H1 (cell line): ENCODE measurements around the gene RAB3GAP1. TPM values are rescaled to one million over a fixed set of nuclear protein-coding genes. Genes with fewer than 3 reads are reported as not detected.

Experiments
- CTCF ChIA-PET: fragments of 300-600 bp; sonication (Branson Sonifier 250); formaldehyde crosslinking; loops from one replicate; lab custom pipeline; 2021; ENCODE audit not compliant: partially characterized antibody; lab: Charles Lee
- POLR2A ChIA-PET: fragments of 300-600 bp; sonication (Branson Sonifier 250); formaldehyde crosslinking; loops from one replicate; lab custom pipeline; 2021; ENCODE audit warnings: inconsistent platforms; ENCODE audit not compliant: partially characterized antibody; lab: Charles Lee
- DNase-seq, 2 experiments: peaks; one replicate each; pipeline versions ENCODE4 v3.0.0 to v3.0.0-alpha.2; 2010 to 2022; ENCODE audit warnings: low spot score in 2 of 2, low read depth in 1 of 2, mixed read lengths in 1 of 2
- FAIRE-seq: peaks from 2 replicates; lab custom pipeline; 2011; peaks lifted over from hg19 to GRCh38; lab: Jason Lieb, UNC
- H2AFZ ChIP-seq: 2 replicates; pipeline ENCODE4 v1.8.1; 2012; ENCODE audit warnings: low read length, inconsistent platforms
- H2AK5ac ChIP-seq: 2 replicates; pipeline ENCODE4 v1.6.1; 2013; ENCODE audit warnings: low read depth, low read length
- H2BK120ac ChIP-seq: replicated peaks from 2 replicates; pipeline ENCODE3; 2013; ENCODE audit warnings: low read depth, low read length, inconsistent platforms
- H2BK12ac ChIP-seq: 2 replicates; pipeline ENCODE4 v1.6.1; 2013; ENCODE audit warnings: low read depth, low read length
- H2BK15ac ChIP-seq: 2 replicates; pipeline ENCODE4 v1.6.1; 2013; ENCODE audit warnings: low read length
- H2BK20ac ChIP-seq: 2 replicates; pipeline ENCODE4 v1.6.1; 2013; ENCODE audit warnings: low read length
- H2BK5ac ChIP-seq: 2 replicates; pipeline ENCODE4 v1.6.1; 2013; ENCODE audit warnings: low read depth, low read length
- H3K14ac ChIP-seq: 2 replicates; pipeline ENCODE4 v1.6.1; 2013; ENCODE audit warnings: inconsistent platforms; ENCODE audit not compliant: insufficient read length
- H3K18ac ChIP-seq: 2 replicates; pipeline ENCODE4 v1.6.1; 2013; ENCODE audit warnings: low read length; ENCODE audit errors: extremely low read depth
- H3K23ac ChIP-seq: 2 replicates; pipeline ENCODE4 v1.6.1; 2013; ENCODE audit warnings: inconsistent platforms; ENCODE audit not compliant: insufficient read length
- H3K23me2 ChIP-seq: 2 replicates; pipeline ENCODE4 v1.6.1; 2013; ENCODE audit warnings: low read depth, low read length
- H3K27ac ChIP-seq: 2 replicates; pipeline ENCODE4 v1.6.1; 2011; ENCODE audit warnings: low read depth, low read length, inconsistent platforms
- H3K27me3 ChIP-seq, 4 experiments: replicated peaks in 1 of 4; 1 replicate in 1 of 4; 2 replicates in 3 of 4; pipeline versions ENCODE4 v1.6.1 to v1.8.1; 2011 to 2013; ENCODE audit warnings: low read length in 3 of 4, mild to moderate bottlenecking in 3 of 4, inconsistent platforms in 2 of 4, mixed read lengths in 2 of 4, moderate library complexity in 1 of 4; ENCODE audit not compliant: control insufficient read depth in 3 of 4, insufficient read depth in 3 of 4; ENCODE audit errors: extremely low read depth in 1 of 4
- H3K36me3 ChIP-seq, 4 experiments: 2 replicates each; pipeline versions ENCODE4 v1.6.1 to v1.8.1; 2011 to 2013; ENCODE audit warnings: mild to moderate bottlenecking in 4 of 4, low read length in 3 of 4, moderate library complexity in 2 of 4, control low read depth in 1 of 4, inconsistent platforms in 1 of 4; ENCODE audit not compliant: insufficient read depth in 4 of 4, control insufficient read depth in 2 of 4
- H3K4ac ChIP-seq: replicated peaks from 2 replicates; pipeline ENCODE3; 2013; ENCODE audit warnings: low read length, low read depth, mixed read lengths, inconsistent platforms; ENCODE audit not compliant: insufficient read length
- H3K4me1 ChIP-seq, 4 experiments: replicated peaks in 1 of 4; 1 replicate in 1 of 4; 2 replicates in 3 of 4; pipeline versions ENCODE4 v1.6.1 to v1.8.1; 2011 to 2013; ENCODE audit warnings: low read length in 3 of 4, inconsistent platforms in 2 of 4, mixed read lengths in 1 of 4; ENCODE audit not compliant: insufficient read depth in 4 of 4, control insufficient read depth in 3 of 4
- H3K4me2 ChIP-seq, 2 experiments: 2 replicates each; pipeline versions ENCODE4 v1.6.1 to v1.8.1; 2011 to 2013; ENCODE audit warnings: low read depth in 2 of 2, low read length in 2 of 2, control low read depth in 1 of 2, inconsistent platforms in 1 of 2, mild to moderate bottlenecking in 1 of 2; ENCODE audit not compliant: insufficient read depth in 1 of 2
- H3K4me3 ChIP-seq, 4 experiments: fragments of 200-600, 300-600 bp in 1 of 4; sonication (generic), shearing (Covaris generic), sonication (Bioruptor Twin) in 1 of 4; 2 replicates each; pipeline versions ENCODE4 v1.5.1 to v1.8.1; 2011 to 2016; ENCODE audit warnings: low read length in 4 of 4, low read depth in 3 of 4, control low read depth in 2 of 4, inconsistent platforms in 2 of 4, mild to moderate bottlenecking in 2 of 4, mixed read lengths in 1 of 4, moderate library complexity in 1 of 4; ENCODE audit not compliant: insufficient read depth in 2 of 4; ENCODE audit errors: extremely low read depth in 1 of 4
- H3K56ac ChIP-seq: replicated peaks from 2 replicates; pipeline ENCODE3; 2013; ENCODE audit warnings: low read depth, mild to moderate bottlenecking, mixed read lengths, low read length, inconsistent platforms; ENCODE audit not compliant: insufficient read length
- H3K79me1 ChIP-seq: 2 replicates; pipeline ENCODE4 v1.6.1; 2013; ENCODE audit warnings: low read depth, low read length, control low read depth
- H3K79me2 ChIP-seq, 2 experiments: 2 replicates each; pipeline versions ENCODE4 v1.6.1 to v1.8.1; 2012 to 2013; ENCODE audit warnings: low read length in 2 of 2, mild to moderate bottlenecking in 2 of 2, inconsistent platforms in 1 of 2; ENCODE audit not compliant: insufficient read depth in 2 of 2, control insufficient read depth in 1 of 2
- H3K9ac ChIP-seq, 4 experiments: replicated peaks in 1 of 4; 1 replicate in 1 of 4; 2 replicates in 3 of 4; pipeline versions ENCODE4 v1.6.1 to v1.8.1; 2011 to 2013; ENCODE audit warnings: low read depth in 3 of 4, low read length in 3 of 4, control low read depth in 2 of 4, mild to moderate bottlenecking in 2 of 4, moderate library complexity in 2 of 4, inconsistent platforms in 1 of 4; ENCODE audit errors: extremely low read depth in 1 of 4
- H3K9me3 ChIP-seq, 2 experiments: 2 replicates each; pipeline versions ENCODE4 v1.6.1 to v1.8.1; 2012 to 2013; ENCODE audit warnings: mild to moderate bottlenecking in 2 of 2, moderate library complexity in 2 of 2, control low read depth in 1 of 2, inconsistent platforms in 1 of 2, low read depth in 1 of 2, low read length in 1 of 2, mixed read lengths in 1 of 2; ENCODE audit not compliant: insufficient read depth in 2 of 2
- H4K20me1 ChIP-seq, 2 experiments: replicated peaks in 1 of 2; 2 replicates each; pipeline versions ENCODE3 to v1.8.1; 2011 to 2013; ENCODE audit warnings: inconsistent platforms in 2 of 2, low read length in 2 of 2, mild to moderate bottlenecking in 1 of 2; ENCODE audit not compliant: insufficient read depth in 2 of 2, control insufficient read depth in 1 of 2
- H4K5ac ChIP-seq: 2 replicates; pipeline ENCODE4 v1.6.1; 2013; ENCODE audit warnings: low read length, low read depth, mixed read lengths, inconsistent platforms; ENCODE audit not compliant: insufficient read length
- H4K8ac ChIP-seq: 2 replicates; pipeline ENCODE4 v1.8.0; 2013; ENCODE audit warnings: mild to moderate bottlenecking, moderate library complexity, low read length, inconsistent platforms; ENCODE audit not compliant: insufficient read depth; ENCODE audit errors: extremely low read depth
- H4K91ac ChIP-seq: replicated peaks from 2 replicates; pipeline ENCODE3; 2013; ENCODE audit warnings: low read length, mixed read lengths, inconsistent platforms; ENCODE audit not compliant: insufficient read length
- CBX5 ChIP-seq: fragments of 300-800, 300-1000 bp; sonication (generic); IDR thresholded peaks from 2 replicates; pipeline ENCODE4 v1.7.1; 2016; ENCODE audit warnings: antibody characterized with exemption, low read length, low read depth
- EGR1 ChIP-seq: IDR thresholded peaks from 2 replicates; pipeline ENCODE4 v1.6.1; 2011; ENCODE audit warnings: low read depth, low read length, borderline replicate concordance
- EP300 ChIP-seq, 2 experiments: IDR thresholded peaks; 1 replicate in 1 of 2; 2 replicates in 1 of 2; pipeline ENCODE4 v1.6.1; 2011 to 2012; ENCODE audit warnings: low read depth in 2 of 2, low read length in 2 of 2, mild to moderate bottlenecking in 2 of 2, borderline replicate concordance in 1 of 2, inconsistent platforms in 1 of 2, moderate library complexity in 1 of 2
- JUN ChIP-seq: IDR thresholded peaks from 2 replicates; pipeline ENCODE4 v1.6.1; 2011; ENCODE audit warnings: low read depth, mild to moderate bottlenecking, improper control_type of control experiment, low read length
- POLR2A ChIP-seq, 2 experiments: IDR thresholded peaks; 1 replicate in 1 of 2; 2 replicates in 1 of 2; pipeline ENCODE4 v1.6.1; 2011; ENCODE audit warnings: low read depth in 2 of 2, low read length in 2 of 2, mild to moderate bottlenecking in 2 of 2; ENCODE audit errors: control extremely low read depth in 1 of 2
- RAD21 ChIP-seq, 2 experiments: IDR thresholded peaks in 1 of 2; conservative IDR thresholded peaks in 1 of 2; 2 replicates each; pipeline ENCODE4 v1.6.1; 2011; ENCODE audit warnings: low read depth in 2 of 2, low read length in 2 of 2, improper control_type of control experiment in 1 of 2, inconsistent platforms in 1 of 2, mild to moderate bottlenecking in 1 of 2, moderate library complexity in 1 of 2
- RBBP5 ChIP-seq: IDR thresholded peaks from 2 replicates; pipeline ENCODE4 v1.7.1; 2012; ENCODE audit warnings: low read depth, mild to moderate bottlenecking, inconsistent platforms, low read length, moderate library complexity, borderline replicate concordance
- RFX5 ChIP-seq: IDR thresholded peaks from 2 replicates; pipeline ENCODE4 v1.6.1; 2011; ENCODE audit warnings: low read depth, low read length, improper control_type of control experiment, borderline replicate concordance
- RXRA ChIP-seq: IDR thresholded peaks from 2 replicates; pipeline ENCODE4 v1.6.1; 2011; ENCODE audit warnings: low read depth, mild to moderate bottlenecking, low read length, moderate library complexity; ENCODE audit not compliant: insufficient read depth
- SP1 ChIP-seq: IDR thresholded peaks from 2 replicates; pipeline ENCODE4 v1.6.1; 2011; ENCODE audit warnings: low read depth, low read length
- SP4 ChIP-seq: IDR thresholded peaks from 2 replicates; pipeline ENCODE4 v1.6.1; 2012; ENCODE audit warnings: low read length, inconsistent platforms
- SUZ12 ChIP-seq: fragments of 200-600 bp; sonication (generic); IDR thresholded peaks from 2 replicates; pipeline ENCODE4 v1.6.1; 2012; ENCODE audit warnings: mild to moderate bottlenecking, inconsistent platforms, low read length, moderate library complexity, mixed read lengths
- WGBS, 2 experiments: shearing (Covaris generic) in 1 of 2; methylation state at CpG; one replicate each; pipeline versions ENCODE4 v1.1.6 to v1.1.7; 2013 to 2015; ENCODE audit warnings: low lambda C conversion rate in 2 of 2, mixed read lengths in 2 of 2, inconsistent platforms in 1 of 2, low coverage in 1 of 2, missing lambda C conversion rate in 1 of 2; ENCODE audit not compliant: insufficient replicate concordance in 2 of 2, insufficient coverage in 1 of 2, insufficient read length in 1 of 2; ENCODE audit errors: extremely low coverage in 1 of 2, missing lambda C conversion rate in 1 of 2; 5-methylcytosine and 5-hydroxymethylcytosine counted together
- polyA plus RNA-seq, 7 experiments: library from polyadenylated mRNA; depleted of rRNA in 3 of 7; stranded (reverse) in 5 of 7; unstranded in 2 of 7; fragments of >200 nt in 5 of 7; fragments of 200-250 nt in 2 of 7; gene quantifications; 1 replicate in 5 of 7; 2 replicates in 1 of 7; 4 replicates in 1 of 7; pipeline versions ENCODE4 v1.2.1 to v1.2.3, GENCODE V29; 2011 to 2013; ENCODE audit warnings: missing spikeins in 2 of 7, mixed read lengths in 2 of 7
- total RNA-seq: library from RNA; stranded (reverse); fragmentation: NEBNext Ultra II Directional; extraction: Animal tissue kit (Norgen Biotek cat#: 25700); gene quantifications from 2 replicates; pipeline ENCODE4 v1.2.1, GENCODE V29; 2021

RAB3GAP1 gene
- total and polyA plus RNA-seq, 2 of the 8 experiments (the other 6 are each of a cell fraction or from before 2014, with no cell fraction given) = 9.8 to 28.6 TPM

- Histone ChIP-seq H3K79me1 (no peaks in the 10 kb centered on the region; the same call in 1 of the 2 replicates), H3K56ac (no peak overlapping the region), H3K23ac (no peak overlapping the region), H4K5ac (no peak overlapping the region), H2BK12ac (no peak overlapping the region), H2BK20ac (no peak overlapping the region), H2AK5ac (no peak overlapping the region), H3K14ac (no peak overlapping the region), H2BK120ac (no peak overlapping the region), H3K27ac (no peak overlapping the region), H4K20me1 (peaks cover 0 to 3% of the 10 kb centered on the region in 2 experiments), H3K4me3 (no peak overlapping the region), H3K4me2 (no peak overlapping the region), H3K79me2 (peaks cover 4 to 34% of the 10 kb centered on the region in 2 experiments), H3K23me2 (peaks cover 4% of the 10 kb centered on the region), H2AFZ (peak overlapping the region; percentile 83; the same call in 1 of the 2 replicates), H3K4me1 (peaks cover 0 to 5% (median 2%) of the 10 kb centered on the region in 4 experiments; a peak in 2 of 7 replicates), H4K8ac (no peak overlapping the region), H3K36me3 (no peaks in the 10 kb centered on the region), H4K91ac (no peak overlapping the region), H3K18ac (no peak overlapping the region), H3K9ac (no peak overlapping the region), H3K9me3 (no peaks in the 10 kb centered on the region), H2BK15ac (no peak overlapping the region), H3K4ac (no peak overlapping the region), H2BK5ac (no peak overlapping the region), H3K27me3 (no peaks in the 10 kb centered on the region; a peak in 1 of 7 replicates)
- WGBS, 2 experiments = 85% methylated on average over 6 of the region's 6 CpGs; no CpG with 5 or more reads in 1 of the 2 experiments
- ChIA-PET POLR2A (interaction anchor here (0.6 to 2.2 kb wide), 5 partner anchors 8 to 334 kb away, joined by 3 to 11 read pairs (median 3); no protein-coding TSS in a partner anchor), CTCF (interaction anchor here (1.2 to 1.7 kb wide), 2 partner anchors 40 to 88 kb away, joined by 3 to 4 read pairs; no protein-coding TSS in a partner anchor)
- TF ChIP-seq JUN = no peak
- no peak for TF ChIP-seq SP1
- no peak for TF ChIP-seq SP4
- TF ChIP-seq RAD21 (IDR thresholded peaks at IDR 0.05 in 1 of 2, conservative IDR thresholded peaks at IDR 0.05 in 1 of 2; ENCODE audit: low read depth in 2 of 2, low read length in 2 of 2) = no peak
- no peak for TF ChIP-seq RBBP5
- no peak for TF ChIP-seq EP300 (IDR thresholded peaks at IDR 0.05; ENCODE audit: borderline replicate concordance in 1 of 2, low read depth in 2 of 2, low read length in 2 of 2)
- no peak for TF ChIP-seq RFX5
- TF ChIP-seq RXRA = no peak
- TF ChIP-seq SUZ12 = no peak
- no peak for TF ChIP-seq POLR2A (IDR thresholded peaks at IDR 0.05; ENCODE audit: control extremely low read depth in 1 of 2, low read depth in 2 of 2, low read length in 2 of 2)
- no peak for TF ChIP-seq EGR1
- no peak for TF ChIP-seq CBX5
- DNase-seq (no peak), FAIRE-seq (no peak)
These were observed 1.4 kb upstream of the RAB3GAP1 start for GRCh38 chr2:135050684-135051083.
